ENCODE data around the gene C1orf198. TPM values are rescaled to one million over a fixed set of nuclear protein-coding genes. Genes with fewer than 3 reads are reported as not detected.
A peak's percentile ranks its signal among the peaks of the same experiment; 100 is the strongest.

The C1orf198 gene
- total and polyA plus RNA-seq, 12 donors: 26.0 to 66.0 (median 42.9) TPM

DNA sequence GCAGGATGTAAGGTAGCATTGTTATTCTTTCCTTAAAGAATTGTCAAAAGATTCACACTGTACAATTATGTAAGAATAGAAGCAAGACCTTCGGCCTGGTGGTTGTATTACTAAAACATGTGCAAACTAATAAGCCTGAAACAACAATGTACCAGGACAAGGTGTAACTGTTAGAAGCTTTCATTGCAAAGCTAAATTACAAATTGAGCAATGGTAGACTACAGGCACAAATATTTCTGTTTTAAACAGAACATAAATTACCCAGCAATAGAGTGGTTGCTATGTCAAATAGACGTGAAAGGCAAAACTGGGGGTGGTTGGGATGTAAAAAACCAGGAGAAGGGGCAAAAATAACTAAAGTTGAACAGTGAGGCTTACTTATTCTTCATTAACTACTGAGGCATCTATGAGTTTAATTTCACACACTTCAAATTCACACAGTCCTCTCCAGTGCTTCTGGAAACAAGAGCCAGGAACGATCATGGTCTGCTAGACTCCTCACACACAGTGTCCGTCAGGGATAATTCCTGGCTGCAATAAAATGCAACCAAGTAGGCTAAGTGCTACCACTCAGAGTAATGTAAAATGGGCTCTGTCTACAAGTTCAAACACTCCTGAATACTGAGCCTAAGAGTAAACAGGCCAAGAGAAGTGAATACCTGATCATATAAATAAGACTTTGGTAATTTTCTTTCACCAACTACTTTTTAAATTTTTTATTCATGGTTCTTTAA is 39.3 kb upstream of the C1orf198 start:
- DNase-seq (no peak), ATAC-seq (no peak)
- Histone ChIP-seq H3K4me3 (no peak overlapping the region), H3K27me3 (no peaks in the 10 kb centered on the region), H3K4me1 (peaks cover 0 to 15% (median 5%) of the 10 kb centered on the region in 9 donors), H3K36me3 (peaks cover 0 to 88% (median 12%) of the 10 kb centered on the region in 9 donors), H3K27ac (no peak overlapping the region), H3K9me3 (no peaks in the 10 kb centered on the region)
- WGBS, 2 donors: 91 to 93% methylated on average over 4 of the region's 4 CpGs
- TF ChIP-seq, protein P1, sequence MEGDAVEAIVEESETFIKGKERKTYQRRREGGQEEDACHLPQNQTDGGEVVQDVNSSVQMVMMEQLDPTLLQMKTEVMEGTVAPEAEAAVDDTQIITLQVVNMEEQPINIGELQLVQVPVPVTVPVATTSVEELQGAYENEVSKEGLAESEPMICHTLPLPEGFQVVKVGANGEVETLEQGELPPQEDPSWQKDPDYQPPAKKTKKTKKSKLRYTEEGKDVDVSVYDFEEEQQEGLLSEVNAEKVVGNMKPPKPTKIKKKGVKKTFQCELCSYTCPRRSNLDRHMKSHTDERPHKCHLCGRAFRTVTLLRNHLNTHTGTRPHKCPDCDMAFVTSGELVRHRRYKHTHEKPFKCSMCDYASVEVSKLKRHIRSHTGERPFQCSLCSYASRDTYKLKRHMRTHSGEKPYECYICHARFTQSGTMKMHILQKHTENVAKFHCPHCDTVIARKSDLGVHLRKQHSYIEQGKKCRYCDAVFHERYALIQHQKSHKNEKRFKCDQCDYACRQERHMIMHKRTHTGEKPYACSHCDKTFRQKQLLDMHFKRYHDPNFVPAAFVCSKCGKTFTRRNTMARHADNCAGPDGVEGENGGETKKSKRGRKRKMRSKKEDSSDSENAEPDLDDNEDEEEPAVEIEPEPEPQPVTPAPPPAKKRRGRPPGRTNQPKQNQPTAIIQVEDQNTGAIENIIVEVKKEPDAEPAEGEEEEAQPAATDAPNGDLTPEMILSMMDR (IDR thresholded peaks at IDR 0.05): no peak
- intact Hi-C loops (cut with DNase I): no loop called here

DNA sequence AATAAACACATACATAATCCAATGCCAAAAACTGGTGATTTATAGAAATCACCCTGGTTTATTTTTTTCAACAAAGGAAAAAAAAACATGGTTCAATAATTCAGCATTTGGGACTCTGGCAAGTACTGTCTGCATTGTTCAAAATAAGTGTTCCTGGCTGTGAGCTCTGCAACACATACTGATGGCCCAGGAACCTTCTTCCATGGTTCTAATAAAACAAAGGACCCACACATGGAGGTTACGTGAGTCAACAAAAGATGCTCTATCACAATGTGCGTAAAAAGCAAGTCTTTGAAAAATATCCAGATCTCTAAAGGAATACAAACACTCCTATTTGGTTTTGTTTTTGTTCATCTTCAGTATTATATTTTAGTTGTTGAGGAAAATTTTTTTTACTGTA is 37.9 kb upstream of the C1orf198 start:
- TF ChIP-seq, protein P1 (IDR thresholded peaks at IDR 0.05): no peak
- peaks cover 0 to 74% (median 8%) of the 10 kb centered on the region in 9 donors for H3K36me3 ChIP-seq
- intact Hi-C loops (cut with DNase I): no loop called here
- peaks cover 0 to 15% (median 5%) of the 10 kb centered on the region in 9 donors for H3K4me1 ChIP-seq
- DNase-seq (no peak), ATAC-seq (no peak)
- 77 to 87% methylated on average over 2 of the region's 2 CpGs for WGBS, 2 donors
- peak overlapping the region in 2 of 10 donors; percentile 8 to 32 for H3K27ac ChIP-seq
- H3K4me3 ChIP-seq: no peak overlapping the region
- no peaks in the 10 kb centered on the region for H3K27me3 ChIP-seq
- no peaks in the 10 kb centered on the region for H3K9me3 ChIP-seq

DNA sequence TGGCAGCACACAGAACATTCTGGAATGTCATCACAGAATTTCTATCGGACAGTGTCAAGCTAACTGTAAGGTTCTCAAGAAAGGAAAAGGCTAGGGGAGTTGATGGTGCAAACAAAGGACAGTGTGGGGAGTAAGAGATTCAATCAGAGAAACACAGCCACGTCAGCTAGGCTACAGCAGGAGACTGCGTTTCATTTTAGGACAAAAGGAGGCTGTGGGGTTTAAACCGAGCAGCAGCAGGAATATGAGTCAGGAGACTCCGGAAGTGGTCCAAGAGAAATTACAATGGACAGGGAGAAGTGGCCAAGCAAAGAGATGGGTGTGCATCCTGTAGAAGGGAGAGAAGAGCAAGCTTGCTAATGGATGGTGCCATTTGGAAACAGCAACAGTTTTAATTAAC is 37.4 kb upstream of the C1orf198 start:
- WGBS, 2 donors: 63 to 78% methylated on average over 5 of the region's 5 CpGs
- peaks cover 0 to 69% (median 8%) of the 10 kb centered on the region in 9 donors for H3K36me3 ChIP-seq

DNA sequence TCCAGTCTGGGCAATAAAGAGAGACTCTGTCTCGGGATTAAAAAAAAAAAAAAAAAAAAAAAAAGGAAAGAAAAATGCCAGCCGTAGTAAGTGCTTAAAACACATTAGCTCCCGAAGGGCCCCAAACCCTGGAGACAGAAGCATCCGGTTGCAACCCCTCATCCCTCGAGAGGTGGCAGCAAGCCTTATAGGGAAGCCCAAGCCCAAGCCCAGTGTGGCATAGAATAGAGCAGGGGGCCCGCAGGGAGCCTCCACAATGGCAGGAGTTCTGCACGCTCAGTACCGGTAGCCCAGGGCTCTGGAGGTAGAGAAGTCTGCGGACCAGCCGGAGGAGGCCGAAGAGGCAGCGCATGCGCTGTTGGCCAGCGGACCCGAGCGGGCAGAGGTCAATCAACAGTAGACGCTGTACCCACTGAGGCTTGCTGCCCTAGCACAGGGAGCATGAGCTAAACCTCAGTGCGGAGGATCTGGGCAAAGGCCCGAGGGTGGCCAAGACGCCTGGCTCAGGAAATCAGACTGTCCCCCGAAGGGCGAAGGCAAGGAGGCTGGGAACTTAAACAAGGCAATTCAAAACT is 34.1 kb upstream of the C1orf198 start:
- H3K27me3 ChIP-seq: no peaks in the 10 kb centered on the region
- ATAC-seq (peak in 1 of 8 donors; percentile 25), DNase-seq (no peak)
- TF ChIP-seq, protein P1 (IDR thresholded peaks at IDR 0.05): no peak
- H3K27ac ChIP-seq: no peak overlapping the region
- no peak overlapping the region for H3K4me3 ChIP-seq
- peaks cover 0 to 36% (median 4%) of the 10 kb centered on the region in 9 donors for H3K36me3 ChIP-seq
- peaks cover 0 to 12% (median 0%) of the 10 kb centered on the region in 9 donors for H3K4me1 ChIP-seq
- no peaks in the 10 kb centered on the region for H3K9me3 ChIP-seq
- intact Hi-C loops (cut with DNase I): no loop called here
- WGBS, 2 donors: 96 to 98% methylated on average over 22 of the region's 22 CpGs

More for the DNA sequence above, 37.4 kb upstream of the C1orf198 start:
- Histone ChIP-seq H3K4me1 (peaks cover 0 to 10% (median 4%) of the 10 kb centered on the region in 9 donors), H3K27me3 (no peaks in the 10 kb centered on the region), H3K27ac (peak overlapping the region in 3 of 10 donors; percentile 8 to 32 (median 18)), H3K9me3 (no peaks in the 10 kb centered on the region), H3K4me3 (no peak overlapping the region)
- no peak for DNase-seq
- TF ChIP-seq, protein P1 (IDR thresholded peaks at IDR 0.05): no peak
- peak in 4 of 8 donors; percentile 27 to 50 (median 46) for ATAC-seq
- intact Hi-C loops (cut with DNase I): no loop called here
